IMR-90 (cell line): ENCODE measurements around the gene SLC22A12. TPM values are rescaled to one million over a fixed set of nuclear protein-coding genes. Genes with fewer than 3 reads are reported as not detected.

Experiments
- ATAC-seq: fragments of 200-7000 bp; cut with Tn5 transposase; 2 replicates; pipeline ENCODE4 v1.9.1; 2020; ENCODE audit warnings: low read depth, mild to moderate bottlenecking, moderate library complexity
- BruUV-seq: library from RNA; stranded (reverse); fragments of 400-500 nt; replicated peaks from 2 replicates; lab custom pipeline; 2021; lab: Mats Ljungman, UMichigan
- CTCF ChIA-PET: fragments of 300-600 bp; formaldehyde crosslinking; extraction: SDS; loops from one replicate; lab custom pipeline; 2021; ENCODE audit warnings: antibody characterized with exemption; lab: Yijun Ruan, JAX
- POLR2A ChIA-PET: fragments of 300-600 bp; sonication (Branson Sonifier 250); formaldehyde crosslinking; loops from one replicate; lab custom pipeline; 2022; ENCODE audit warnings: antibody characterized with exemption; ENCODE audit not compliant: unreplicated experiment; lab: Charles Lee
- DNase-seq: peaks from one replicate; pipeline ENCODE4 v3.0.0; 2013
- H2AFZ ChIP-seq: replicated peaks from 2 replicates; pipeline ENCODE3; 2013; ENCODE audit warnings: low read length, mild to moderate bottlenecking; ENCODE audit not compliant: poor library complexity
- H2AK5ac ChIP-seq: 2 replicates; pipeline ENCODE4 v1.6.1; 2013; ENCODE audit warnings: low read depth, low read length, inconsistent platforms
- H2AK9ac ChIP-seq: replicated peaks from 2 replicates; pipeline ENCODE3; 2013; ENCODE audit warnings: mild to moderate bottlenecking, low read depth, low read length, moderate library complexity; ENCODE audit not compliant: poor library complexity
- H2BK120ac ChIP-seq: 2 replicates; pipeline ENCODE4 v1.6.1; 2013; ENCODE audit warnings: low read depth, low read length, inconsistent platforms
- H2BK15ac ChIP-seq: 3 replicates; pipeline ENCODE4 v1.6.1; 2013; ENCODE audit warnings: low read depth, low read length, inconsistent platforms
- H2BK20ac ChIP-seq: 2 replicates; pipeline ENCODE4 v1.6.1; 2013; ENCODE audit warnings: low read depth, mild to moderate bottlenecking, inconsistent platforms, low read length, moderate library complexity
- H2BK5ac ChIP-seq: 2 replicates; pipeline ENCODE4 v1.6.1; 2013; ENCODE audit warnings: mild to moderate bottlenecking, low read depth, low read length, inconsistent platforms; ENCODE audit not compliant: poor library complexity, severe bottlenecking
- H3K14ac ChIP-seq: replicated peaks from 2 replicates; pipeline ENCODE4 v1.6.1; 2013; ENCODE audit warnings: low read depth, low read length, inconsistent platforms
- H3K18ac ChIP-seq: 2 replicates; pipeline ENCODE4 v1.6.1; 2013; ENCODE audit warnings: low read depth, low read length, control low read depth
- H3K23ac ChIP-seq: 2 replicates; pipeline ENCODE4 v1.6.1; 2013; ENCODE audit warnings: low read depth, low read length, inconsistent platforms
- H3K27ac ChIP-seq: 2 replicates; pipeline ENCODE4 v1.5.1; 2013; ENCODE audit warnings: mild to moderate bottlenecking, control low read depth, low read length; ENCODE audit not compliant: insufficient read depth
- H3K27me3 ChIP-seq: 2 replicates; pipeline ENCODE4 v1.6.1; 2013; ENCODE audit warnings: low read length; ENCODE audit not compliant: control insufficient read depth, insufficient read depth
- H3K36me3 ChIP-seq: 2 replicates; pipeline ENCODE4 v1.6.1; 2013; ENCODE audit warnings: low read length, mixed read lengths; ENCODE audit not compliant: control insufficient read depth, insufficient read depth
- H3K4ac ChIP-seq: 2 replicates; pipeline ENCODE4 v1.6.1; 2013; ENCODE audit warnings: low read depth, low read length, inconsistent platforms
- H3K4me1 ChIP-seq: 2 replicates; pipeline ENCODE4 v1.6.1; 2013; ENCODE audit warnings: low read length, mixed read lengths; ENCODE audit not compliant: control insufficient read depth, insufficient read depth
- H3K4me2 ChIP-seq: 2 replicates; pipeline ENCODE4 v1.6.1; 2013; ENCODE audit warnings: low read depth, mild to moderate bottlenecking, control low read depth, low read length, moderate library complexity
- H3K4me3 ChIP-seq: 2 replicates; pipeline ENCODE4 v1.5.1; 2013; ENCODE audit warnings: low read depth, mild to moderate bottlenecking, control low read depth, low read length, moderate library complexity; ENCODE audit not compliant: insufficient read depth
- H3K56ac ChIP-seq: 2 replicates; pipeline ENCODE4 v1.6.1; 2013; ENCODE audit warnings: low read length, inconsistent platforms; ENCODE audit not compliant: insufficient read depth; ENCODE audit errors: extremely low read depth
- H3K79me1 ChIP-seq, 2 experiments: 2 replicates each; pipeline ENCODE4 v1.6.1; 2013; ENCODE audit warnings: low read length in 2 of 2, inconsistent platforms in 1 of 2, low read depth in 1 of 2
- H3K9ac ChIP-seq: 2 replicates; pipeline ENCODE4 v1.6.1; 2013; ENCODE audit warnings: low read depth, low read length, control low read depth
- H3K9me1 ChIP-seq: 2 replicates; pipeline ENCODE4 v1.6.1; 2013; ENCODE audit warnings: low read length, inconsistent platforms; ENCODE audit not compliant: insufficient read depth
- H3K9me3 ChIP-seq: 2 replicates; pipeline ENCODE4 v1.6.1; 2013; ENCODE audit warnings: low read length; ENCODE audit not compliant: control insufficient read depth, insufficient read depth
- H4K20me1 ChIP-seq: 2 replicates; pipeline ENCODE4 v1.6.1; 2013; ENCODE audit warnings: low read length, inconsistent platforms; ENCODE audit not compliant: insufficient read depth
- H4K5ac ChIP-seq: 2 replicates; pipeline ENCODE4 v1.6.1; 2013; ENCODE audit warnings: mild to moderate bottlenecking, low read depth, low read length, control low read depth
- H4K8ac ChIP-seq, 2 experiments: 2 replicates each; pipeline ENCODE4 v1.6.1; 2013; ENCODE audit warnings: low read depth in 2 of 2, low read length in 2 of 2, control low read depth in 1 of 2, inconsistent platforms in 1 of 2
- H4K91ac ChIP-seq: 2 replicates; pipeline ENCODE4 v1.6.1; 2013; ENCODE audit warnings: low read depth, low read length, inconsistent platforms; ENCODE audit not compliant: insufficient read depth
- BHLHE40 ChIP-seq: fragments of 150-350 bp; IDR thresholded peaks from 2 replicates; pipeline ENCODE4 v1.6.1; 2016; ENCODE audit warnings: mild to moderate bottlenecking, low read depth, low read length
- CEBPB ChIP-seq: IDR thresholded peaks from 2 replicates; pipeline ENCODE4 v1.6.1; 2012; ENCODE audit warnings: low read depth, low read length, improper control_type of control experiment
- CHD1 ChIP-seq: IDR thresholded peaks from 2 replicates; pipeline ENCODE4 v1.6.1; 2012; ENCODE audit warnings: low read depth, low read length, improper control_type of control experiment
- CTCF ChIP-seq: conservative IDR thresholded peaks from 2 replicates; pipeline ENCODE4 v1.5.1; 2012; ENCODE audit warnings: mild to moderate bottlenecking, low read depth, low read length, improper control_type of control experiment
- ELK1 ChIP-seq: fragments of 150-350 bp; IDR thresholded peaks from 2 replicates; pipeline ENCODE4 v1.6.1; 2016; ENCODE audit warnings: low read depth, mild to moderate bottlenecking, low read length, moderate library complexity, borderline replicate concordance
- FOS ChIP-seq: fragments of 150-350 bp; IDR thresholded peaks from 2 replicates; pipeline ENCODE4 v1.6.1; 2016; ENCODE audit warnings: low read depth, low read length
- MAFK ChIP-seq: IDR thresholded peaks from 2 replicates; pipeline ENCODE4 v1.6.1; 2012; ENCODE audit warnings: low read depth, low read length, improper control_type of control experiment
- MAZ ChIP-seq: IDR thresholded peaks from 2 replicates; pipeline ENCODE4 v1.6.1; 2012; ENCODE audit warnings: low read depth, mild to moderate bottlenecking, low read length, improper control_type of control experiment, moderate library complexity, borderline replicate concordance
- MXI1 ChIP-seq: IDR thresholded peaks from 2 replicates; pipeline ENCODE4 v1.6.1; 2012; ENCODE audit warnings: low read depth, mild to moderate bottlenecking, low read length, moderate library complexity, borderline replicate concordance
- NFE2L2 ChIP-seq: fragments of 150-350 bp; IDR thresholded peaks from 2 replicates; pipeline ENCODE4 v1.6.1; 2016; ENCODE audit warnings: low read depth, mild to moderate bottlenecking, low read length
- POLR2A ChIP-seq: IDR thresholded peaks from 2 replicates; pipeline ENCODE4 v1.6.1; 2012; ENCODE audit warnings: mild to moderate bottlenecking, low read depth, low read length
- RAD21 ChIP-seq: IDR thresholded peaks from 2 replicates; pipeline ENCODE4 v1.6.1; 2012; ENCODE audit warnings: low read length, improper control_type of control experiment
- RCOR1 ChIP-seq: IDR thresholded peaks from 2 replicates; pipeline ENCODE4 v1.6.1; 2012; ENCODE audit warnings: mild to moderate bottlenecking, low read length, improper control_type of control experiment; ENCODE audit not compliant: insufficient replicate concordance
- RFX5 ChIP-seq: IDR thresholded peaks from 2 replicates; pipeline ENCODE4 v1.8.0; 2012; ENCODE audit warnings: low read depth, mild to moderate bottlenecking, low read length, moderate library complexity
- SMC3 ChIP-seq: fragments of 150-350 bp; IDR thresholded peaks from 2 replicates; pipeline ENCODE4 v1.6.1; 2016; ENCODE audit warnings: low read depth, mild to moderate bottlenecking, antibody characterized with exemption, low read length, moderate library complexity
- USF2 ChIP-seq: fragments of 150-350 bp; IDR thresholded peaks from 2 replicates; pipeline ENCODE4 v1.6.1; 2017; ENCODE audit warnings: mild to moderate bottlenecking, antibody characterized with exemption, low read length, low read depth
- WGBS, 2 experiments: methylation state at CpG; one replicate each; pipeline versions ENCODE4 v1.1.5 to v1.1.7; 2013; ENCODE audit warnings: missing lambda C conversion rate in 2 of 2; ENCODE audit not compliant: insufficient read length in 1 of 2; ENCODE audit errors: extremely low coverage in 2 of 2; 5-methylcytosine and 5-hydroxymethylcytosine counted together
- dilution Hi-C: fragments of 300-500 bp; cut with HindIII; formaldehyde crosslinking; loops from one replicate; pipeline ENCODE4 v1.14.3; 2018; ENCODE audit warnings: low sequenced_read_pairs; ENCODE audit not compliant: unreplicated experiment
- in situ Hi-C: fragments of 300-500 bp; cut with MboI; formaldehyde crosslinking; loops from 3 replicates; pipeline ENCODE4 v1.14.3; 2019; ENCODE audit warnings: low sequenced_read_pairs, inconsistent platforms, mixed read lengths
- intact Hi-C: fragments of 100-400 bp; cut with micrococcal nuclease; formaldehyde crosslinking; loops from 2 replicates; pipeline ENCODE4 v1.10.0; 2022
- polyA plus RNA-seq, 3 experiments: library from polyadenylated mRNA; depleted of rRNA; stranded (reverse); fragments of >200 nt; gene quantifications; 2 replicates each; pipeline ENCODE4 v1.2.3, GENCODE V29; 2012; ENCODE audit warnings: low replicate concordance in 1 of 3
- total RNA-seq: library from RNA; depleted of rRNA; stranded (reverse); fragments of >200 nt; gene quantifications from 2 replicates; pipeline ENCODE4 v1.2.3, GENCODE V29; 2012

Gene SLC22A12
- total and polyA plus RNA-seq, 2 of the 4 experiments (the other 2 are of a cell fraction), result not detected

- Histone ChIP-seq H3K27me3 (peaks cover 64% of the 10 kb centered on the region), H3K56ac (no peak overlapping the region), H4K20me1 (no peaks in the 10 kb centered on the region), H3K9me1 (no peaks in the 10 kb centered on the region), H2BK15ac (no peak overlapping the region), H3K4me2 (no peak overlapping the region), H2AK9ac (no peak overlapping the region), H4K5ac (no peak overlapping the region), H2BK120ac (no peak overlapping the region), H3K18ac (no peak overlapping the region), H3K27ac (no peak overlapping the region), H3K4ac (no peak overlapping the region), H4K8ac (no peak overlapping the region), H3K36me3 (no peaks in the 10 kb centered on the region), H3K4me1 (no peaks in the 10 kb centered on the region), H3K9ac (no peak overlapping the region), H3K4me3 (no peak overlapping the region), H3K9me3 (no peaks in the 10 kb centered on the region), H3K79me1 (no peaks in the 10 kb centered on the region), H4K91ac (no peak overlapping the region), H2BK5ac (no peak overlapping the region), H2BK20ac (no peak overlapping the region), H3K23ac (no peak overlapping the region), H2AFZ (no peak overlapping the region), H3K14ac (no peak overlapping the region), H2AK5ac (no peak overlapping the region)
- TF ChIP-seq CTCF (no peak), CHD1 (no peak), CEBPB (no peak), RFX5 (no peak), NFE2L2 (no peak), RAD21 (no peak), USF2 (no peak), SMC3 (no peak), MXI1 (no peak), MAZ (no peak), RCOR1 (no peak), BHLHE40 (no peak), POLR2A (no peak), MAFK (no peak), ELK1 (no peak), FOS (no peak)
- BruUV-seq, result no TSS peak
- dilution Hi-C loops (no loop called here), in situ Hi-C loops (no loop called here), intact Hi-C loops (no loop called here)
- ATAC-seq (no peak), DNase-seq (no peak)
- CTCF ChIA-PET, result no interaction called here
- WGBS, 2 experiments, result 76% methylated on average over 5 of the region's 6 CpGs; no CpG with 5 or more reads in 1 of the 2 experiments
- POLR2A ChIA-PET, result no interaction called here
These were observed 38.1 kb downstream of the SLC22A12 start for GRCh38 chr11:64629103-64629502.
